HG02973 (cell line): ENCODE data around the gene MTARC2.

Source experiments
- ATAC-seq: cut with Tn5 transposase; IDR thresholded peaks from one replicate; pipeline ENCODE4 v1.9.1; 2021; ENCODE audit warnings: moderate library complexity; ENCODE audit not compliant: unreplicated experiment

The MTARC2 gene

DNA sequence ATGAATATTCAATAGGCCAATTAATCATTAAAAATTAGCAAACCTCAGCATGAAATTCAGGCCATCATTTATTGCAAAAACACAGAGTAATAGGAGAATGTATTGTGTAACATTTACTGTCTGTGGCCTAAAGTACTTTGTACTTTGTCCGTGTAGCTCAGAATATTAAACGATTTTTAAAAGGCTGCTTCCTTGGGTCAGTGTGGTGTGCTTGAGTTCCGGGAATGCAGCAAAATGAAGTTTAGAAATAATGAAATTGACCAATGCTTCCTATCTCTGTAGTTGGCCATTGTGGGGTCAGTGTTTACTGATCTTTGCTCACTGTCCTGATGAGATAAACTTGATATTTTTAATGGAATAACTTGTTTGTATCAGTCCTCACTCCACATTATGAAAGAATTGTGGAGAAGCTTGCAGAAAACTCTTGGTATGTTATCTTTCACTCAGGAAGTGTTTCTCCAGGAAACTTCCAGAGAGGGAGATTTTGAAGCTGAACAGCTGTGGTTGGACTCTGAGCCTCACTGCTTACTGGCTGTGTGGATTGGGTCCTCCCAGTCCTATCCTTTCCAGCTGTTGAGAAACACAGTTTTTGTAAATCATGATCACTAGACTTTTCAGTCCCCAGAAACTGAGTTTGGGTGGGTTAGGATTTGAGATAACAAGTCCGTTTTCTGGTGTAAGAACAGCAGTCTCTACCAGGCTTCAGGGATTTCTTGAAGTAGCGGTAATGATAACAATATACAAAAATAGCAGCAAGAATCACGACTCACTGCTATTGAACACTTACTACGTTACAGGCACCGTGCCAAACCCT is 19.4 kb downstream of the MTARC2 start:
- no peak for ATAC-seq

DNA sequence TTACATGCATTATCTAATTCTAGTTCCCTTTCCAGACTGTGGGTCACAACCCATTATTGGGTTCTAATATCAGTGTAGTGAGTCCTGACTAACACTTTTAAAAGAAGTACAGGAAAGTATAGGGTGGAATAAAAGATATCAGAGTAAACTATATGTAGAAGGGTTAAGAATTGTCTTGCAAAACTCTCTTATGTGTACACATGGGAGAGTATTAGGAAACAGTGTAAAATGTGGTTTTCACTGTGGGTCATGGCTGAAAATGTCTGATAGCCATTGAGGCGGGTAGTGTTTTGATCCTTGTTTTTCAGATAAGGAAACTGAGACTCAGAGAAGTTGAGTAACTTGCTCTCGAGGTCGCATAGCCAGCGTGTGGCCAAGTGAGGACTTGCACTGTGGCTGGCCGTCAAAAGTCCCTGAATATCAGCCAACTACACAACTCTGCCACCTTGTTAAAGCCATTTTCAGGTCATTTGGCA is 20.0 kb downstream of the MTARC2 start:
- no peak for ATAC-seq

DNA sequence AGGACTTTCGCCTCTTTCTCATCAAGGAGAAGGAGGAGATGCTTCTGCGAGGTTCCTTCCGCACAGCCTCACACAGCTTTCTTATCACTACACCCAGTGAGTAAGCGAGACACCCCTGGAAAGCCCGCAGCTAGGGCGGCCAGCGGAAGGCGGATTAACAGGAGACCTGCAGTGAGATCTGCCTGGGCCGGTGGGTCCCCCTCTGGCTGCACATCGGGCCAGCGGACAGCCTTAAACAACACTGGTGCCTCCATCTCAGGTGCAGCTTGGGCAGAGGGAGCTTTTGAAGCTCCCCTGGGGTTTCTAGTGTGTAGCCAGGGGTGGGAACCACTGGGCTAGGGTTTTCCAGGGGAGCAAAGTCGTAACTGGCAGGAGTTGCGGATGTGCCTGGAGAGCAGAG is 21.1 kb downstream of the MTARC2 start:
- ATAC-seq = no peak

GRCh38 chr1:220770245-220770913 is 22.3 kb downstream of the MTARC2 start:
- peak; percentile 71 for ATAC-seq

DNA sequence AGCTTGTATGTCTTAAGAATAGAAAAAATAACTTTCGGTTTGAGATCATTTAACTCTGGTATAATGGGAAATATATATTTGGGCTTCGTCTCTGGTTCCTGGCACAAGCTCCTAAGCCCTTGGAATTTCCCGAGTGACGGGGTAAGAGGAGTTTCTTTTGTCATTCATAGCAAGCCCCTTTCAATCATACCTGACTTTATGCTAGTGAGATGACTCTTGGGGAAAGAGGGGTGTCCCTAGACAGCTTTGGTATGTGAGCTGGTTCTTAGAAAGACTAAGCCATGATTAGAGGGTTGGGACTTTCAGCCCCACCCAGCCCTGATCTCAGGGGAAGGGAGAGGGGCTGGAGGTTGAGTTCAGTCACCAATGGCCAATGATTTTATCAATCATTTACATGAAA is 24.7 kb downstream of the MTARC2 start:
- no peak for ATAC-seq

- ATAC-seq = no peak
Measured at GRCh38 chr1:220775240-220775853, 27.2 kb downstream of the MTARC2 start.

GRCh38 chr1:220776254-220776653 is 28.1 kb downstream of the MTARC2 start:
- no peak for ATAC-seq

- peak; percentile 85 for ATAC-seq
Measured at GRCh38 chr1:220776720-220777326, 28.7 kb downstream of the MTARC2 start.

DNA sequence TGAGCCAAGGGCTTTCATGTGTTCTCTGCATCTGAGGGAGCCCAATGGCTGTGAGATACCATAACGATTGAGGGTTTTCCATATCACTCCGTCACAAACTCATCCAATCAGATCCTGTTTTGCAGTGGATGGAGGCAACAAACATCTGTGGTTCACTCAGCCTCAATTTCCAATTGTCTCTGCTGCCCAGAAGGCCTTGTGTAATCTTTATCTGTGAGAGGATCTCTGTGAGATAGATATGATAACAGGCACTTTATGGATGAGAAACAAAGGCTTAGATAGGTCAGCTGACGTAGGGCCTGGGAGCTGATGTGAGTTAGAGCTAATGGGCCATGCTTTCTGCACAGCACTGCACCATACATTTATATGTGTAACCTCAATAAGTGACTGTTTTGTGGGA is 35.3 kb downstream of the MTARC2 start:
- no peak for ATAC-seq

DNA sequence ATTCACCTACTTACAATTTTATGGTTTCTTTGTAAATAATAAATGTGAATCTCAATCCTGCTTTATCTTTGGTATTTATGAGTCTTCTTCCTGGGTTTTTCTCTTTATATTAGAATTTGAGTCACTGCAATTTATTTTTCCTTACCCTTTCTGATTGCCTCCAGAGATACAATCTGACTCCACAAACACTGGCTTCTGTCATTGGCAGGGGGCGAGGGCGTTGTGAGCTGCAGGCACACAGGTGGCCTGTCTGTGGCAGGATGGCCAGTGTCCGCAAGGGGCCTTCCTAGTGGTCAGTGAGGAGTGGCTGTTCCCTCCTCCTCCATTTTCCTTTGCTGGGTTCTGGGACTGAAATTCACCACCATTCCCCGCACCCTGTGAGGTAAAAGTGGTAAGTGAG is 36.6 kb downstream of the MTARC2 start:
- ATAC-seq = no peak

DNA sequence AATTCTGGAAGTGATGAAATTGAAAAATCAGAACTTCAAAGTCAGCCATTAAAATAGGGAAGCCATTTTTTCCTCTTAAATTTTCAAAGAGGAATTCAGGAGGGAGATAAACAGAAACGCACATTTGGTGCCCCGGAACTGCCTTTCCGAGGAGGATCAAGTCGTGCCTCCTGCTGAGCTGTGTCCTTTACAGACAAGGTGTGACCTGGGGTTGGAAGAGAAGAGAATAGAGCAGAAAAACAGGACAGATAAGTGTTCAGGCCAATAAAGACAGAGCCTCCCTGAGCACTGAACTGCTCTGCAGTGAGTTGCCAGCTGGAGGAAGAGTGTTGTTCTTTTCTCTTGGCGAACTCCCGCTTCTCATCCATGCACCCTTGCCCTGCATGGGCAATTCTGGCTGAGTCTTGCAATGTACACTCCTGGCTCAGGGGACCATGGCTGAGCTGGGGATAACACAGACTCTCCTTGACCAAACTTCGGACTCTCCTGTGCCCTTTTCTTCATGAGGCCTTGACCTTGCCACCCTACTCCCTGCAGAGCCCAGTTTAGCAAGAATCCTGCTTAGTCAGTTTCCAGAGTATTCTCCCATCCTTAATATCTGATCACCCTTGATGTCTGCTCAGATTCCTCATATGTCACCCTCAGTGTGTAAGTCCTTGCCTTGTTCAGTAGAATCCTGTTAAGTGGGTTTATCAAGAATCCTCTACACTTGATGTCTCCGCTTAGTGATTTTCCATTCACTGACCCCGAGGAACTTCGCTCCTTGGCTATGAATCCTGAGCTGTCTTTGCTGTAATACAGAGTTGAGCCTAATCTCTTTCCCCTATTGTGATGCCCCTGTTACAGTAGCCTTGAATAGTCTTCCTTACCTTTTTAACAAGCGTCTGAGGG is 37.3 kb downstream of the MTARC2 start:
- ATAC-seq = no peak

DNA sequence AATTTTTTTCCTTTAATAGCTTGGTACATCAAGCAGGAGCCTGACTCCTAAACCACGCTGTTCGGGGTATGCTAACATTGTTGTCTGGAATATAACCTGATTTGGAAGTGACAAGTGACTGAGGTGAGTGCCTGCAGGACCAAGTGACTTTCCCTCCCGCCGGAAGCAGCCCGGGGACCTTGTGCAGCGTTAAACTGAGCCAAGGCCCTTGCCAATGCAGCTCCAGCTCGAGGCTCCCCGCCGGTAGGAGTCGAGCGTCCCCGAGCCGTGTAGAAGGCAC is 37.9 kb downstream of the MTARC2 start:
- ATAC-seq = no peak

DNA sequence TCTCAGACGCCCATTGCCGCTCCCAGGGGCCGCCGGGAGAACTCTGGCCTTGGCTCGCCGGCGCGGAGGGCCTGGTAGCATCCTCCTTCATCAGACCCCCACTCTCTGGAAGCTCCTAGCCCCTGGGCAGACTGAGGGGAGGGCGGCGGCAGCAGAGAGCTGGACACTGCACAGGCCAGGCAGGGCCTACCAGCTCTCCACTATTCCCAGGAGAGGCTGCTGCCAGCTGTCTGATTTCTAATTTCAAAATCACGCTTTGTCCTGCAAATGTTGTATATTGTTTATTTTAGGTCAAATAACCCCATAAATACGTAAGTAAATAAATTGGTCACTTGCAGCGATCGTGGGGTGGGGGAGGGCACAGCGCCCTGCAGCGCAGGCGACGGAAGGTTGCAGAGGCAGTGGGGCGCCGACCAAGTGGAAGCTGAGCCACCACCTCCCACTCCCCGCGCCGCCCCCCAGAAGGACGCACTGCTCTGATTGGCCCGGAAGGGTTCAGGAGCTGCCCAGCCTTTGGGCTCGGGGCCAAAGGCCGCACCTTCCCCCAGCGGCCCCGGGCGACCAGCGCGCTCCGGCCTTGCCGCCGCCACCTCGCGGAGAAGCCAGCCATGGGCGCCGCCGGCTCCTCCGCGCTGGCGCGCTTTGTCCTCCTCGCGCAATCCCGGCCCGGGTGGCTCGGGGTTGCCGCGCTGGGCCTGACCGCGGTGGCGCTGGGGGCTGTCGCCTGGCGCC is 38.4 kb downstream of the MTARC2 start, which contains the start of gene MTARC1:
Gene MTARC1, plus strand, starts transcription at position 577 of the 732 bp plus-strand sequence. Its CDS starts 32 bp downstream, at position 609.
- ATAC-seq = peak; percentile 57

GRCh38 chr1:220787069-220787619 is 39.0 kb downstream of the MTARC2 start:
- ATAC-seq = peak; percentile 36

GRCh38 chr1:220788900-220789299 is 40.8 kb downstream of the MTARC2 start:
- ATAC-seq = no peak

- no peak for ATAC-seq
Measured at GRCh38 chr1:220789532-220790147, 41.5 kb downstream of the MTARC2 start.

- no peak for ATAC-seq
Measured at GRCh38 chr1:220791285-220791684, 43.2 kb downstream of the MTARC2 start.

DNA sequence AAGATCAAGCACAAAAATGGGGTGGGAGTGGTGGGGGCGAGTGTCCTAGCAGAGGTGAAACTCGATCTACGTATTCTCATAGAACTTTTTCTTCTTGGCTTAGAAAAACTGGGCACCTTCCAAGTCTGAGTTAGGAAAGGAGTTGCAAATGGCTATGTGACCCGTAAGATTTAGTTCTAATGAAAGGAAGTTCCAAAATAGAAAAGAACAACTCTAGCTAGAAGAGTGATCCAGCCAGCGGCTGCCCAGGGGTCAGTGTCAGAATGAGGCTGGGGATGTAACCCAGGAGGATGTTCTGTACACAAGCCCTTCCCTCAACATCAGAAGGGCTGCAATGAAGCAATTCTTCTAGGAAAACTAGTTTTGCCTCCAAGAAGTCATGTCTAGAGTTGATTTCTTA is 43.8 kb downstream of the MTARC2 start:
- ATAC-seq = no peak

DNA sequence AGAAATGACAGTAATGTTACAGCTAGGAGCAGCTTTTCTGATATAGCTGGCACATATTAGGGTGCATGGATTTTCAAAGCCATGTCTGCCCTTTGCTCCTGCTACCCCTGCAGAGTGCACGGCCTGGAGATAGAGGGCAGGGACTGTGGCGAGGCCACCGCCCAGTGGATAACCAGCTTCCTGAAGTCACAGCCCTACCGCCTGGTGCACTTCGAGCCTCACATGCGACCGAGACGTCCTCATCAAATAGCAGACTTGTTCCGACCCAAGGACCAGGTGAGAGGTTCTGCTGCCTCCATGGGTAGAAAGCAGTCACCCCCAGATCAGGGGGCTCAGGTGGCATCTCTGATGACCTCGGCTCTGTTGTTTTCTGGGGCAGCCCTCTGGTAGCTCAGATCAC is 48.4 kb downstream of the MTARC2 start:
- no peak for ATAC-seq
